ENCODE results near the gene PSG7. TPM values are rescaled to one million over a fixed set of nuclear protein-coding genes. Genes with fewer than 3 reads are reported as not detected.
"Not testable (repeated sequence)": the region's sequence is repeated elsewhere in the genome, so short reads cannot be mapped to it uniquely, and the experiment has no call there.

The PSG7 gene
- not detected for total RNA-seq
- polyA plus RNA-seq = not detected
- long read RNA-seq, donor 1, partial matches to known transcripts = 0 of 1 reads
- long read RNA-seq, donor 1, other reads (novel, unspliced or antisense) = 1 of 1 reads
- long read RNA-seq, donor 2 = 0 reads
- long read RNA-seq, donor 3 = 0 reads

DNA sequence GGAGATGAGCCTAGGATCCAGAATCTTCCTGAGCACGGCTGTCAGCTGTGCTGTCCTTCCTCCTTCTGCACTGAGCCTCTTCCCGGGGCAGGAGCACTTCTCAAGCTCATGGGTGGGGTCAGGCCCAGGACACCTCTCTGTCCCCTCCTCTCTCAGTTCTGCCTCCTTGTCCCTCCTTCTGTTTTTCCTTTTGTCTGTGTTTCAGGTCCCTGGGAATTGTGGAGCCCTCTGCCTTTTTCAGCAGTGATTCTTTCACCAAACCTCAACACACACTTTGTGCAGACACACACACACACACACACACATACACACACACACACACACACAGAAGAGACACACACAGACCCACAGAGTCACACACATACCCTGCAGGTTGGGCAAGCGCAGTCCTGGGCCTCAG lies at the start of gene PSG7:
Gene PSG7 (minus strand): TSS at position 101 of the 400 bp plus-strand sequence. CDS start 131 bp downstream, outside the sequence.
- H3K9me3 ChIP-seq; ATAC-seq; H3K27ac ChIP-seq; H3K36me3 ChIP-seq; H3K4me3 ChIP-seq; H3K4me1 ChIP-seq; DNase-seq; intact Hi-C loops (cut with DNase I): not testable (repeated sequence)
- WGBS, 2 donors = 76 to 82% methylated on average over 3 of the region's 3 CpGs
- peaks cover 0 to 11% (median 0%) of the 10 kb centered on the region in 7 donors for H3K27me3 ChIP-seq

- TF ChIP-seq CTCF (IDR thresholded peaks at IDR 0.05) = no peak
- Histone ChIP-seq H3K36me3 (no peaks in the 10 kb centered on the region), H3K4me1 (no peaks in the 10 kb centered on the region), H3K9me3 (no peaks in the 10 kb centered on the region), H3K27ac (no peak overlapping the region), H3K27me3 (no peaks in the 10 kb centered on the region), H3K4me3 (no peak overlapping the region)
- WGBS, 2 donors = 58 to 67% methylated on average over 4 of the region's 4 CpGs
- DNase-seq (no peak), ATAC-seq (no peak)
- intact Hi-C loops (cut with DNase I) = no loop called here
Observed at GRCh38 chr19:42985588-42985987, 48.6 kb upstream of the PSG7 start.

DNA sequence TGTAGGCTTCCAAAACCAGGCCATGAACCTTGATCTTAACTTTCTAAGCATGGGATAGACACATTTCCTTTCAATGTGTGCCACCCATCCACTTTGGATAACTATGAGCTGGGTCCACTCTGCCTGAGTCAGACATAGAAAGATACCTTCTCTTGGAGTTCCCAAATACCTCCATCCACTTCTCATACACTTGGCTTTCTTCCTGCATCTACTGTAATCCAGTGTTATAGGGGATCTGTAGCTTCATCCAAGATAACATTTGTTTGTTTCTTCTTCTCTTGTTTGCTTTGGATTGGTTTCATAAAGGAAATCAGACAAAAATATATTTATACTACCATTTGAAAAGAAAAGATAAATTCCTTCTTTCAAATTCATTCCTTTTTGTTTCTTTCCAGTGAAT lies 45.1 kb upstream of the PSG7 start:
- H3K27ac ChIP-seq; DNase-seq; intact Hi-C loops (cut with DNase I); H3K4me3 ChIP-seq; H3K9me3 ChIP-seq; H3K36me3 ChIP-seq; H3K4me1 ChIP-seq; ATAC-seq; H3K27me3 ChIP-seq: not testable (repeated sequence)

DNA sequence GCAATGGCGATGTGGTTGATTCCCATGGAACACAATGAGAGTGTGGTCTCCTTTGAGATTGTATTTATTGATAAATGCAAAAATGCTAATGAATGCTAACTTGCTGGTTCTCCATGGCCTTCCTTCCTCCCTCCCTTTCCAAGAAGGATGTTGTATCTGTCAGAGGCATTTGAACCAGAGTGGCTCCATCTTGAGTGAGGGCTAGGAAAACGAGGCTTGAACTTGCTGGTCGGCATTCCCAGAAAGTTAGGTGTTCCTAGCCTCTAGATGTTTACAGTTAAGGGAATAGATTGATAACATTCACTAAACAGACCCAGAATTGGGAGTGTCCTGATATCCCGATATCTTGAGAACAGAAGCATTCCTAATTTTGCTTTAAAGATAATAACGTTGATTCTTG lies 34.4 kb upstream of the PSG7 start:
- H3K4me1 ChIP-seq; H3K9me3 ChIP-seq; DNase-seq; H3K36me3 ChIP-seq; ATAC-seq; intact Hi-C loops (cut with DNase I); H3K27ac ChIP-seq; H3K27me3 ChIP-seq; H3K4me3 ChIP-seq: not testable (repeated sequence)
- WGBS, 2 donors = 87 to 93% methylated on average over 5 of the region's 5 CpGs

- no peak overlapping the region for H3K27ac ChIP-seq
- no peak overlapping the region for H3K4me3 ChIP-seq
- TF ChIP-seq CTCF (IDR thresholded peaks at IDR 0.05) = no peak
- DNase-seq (no peak), ATAC-seq (no peak)
- intact Hi-C loops (cut with DNase I) = no loop called here
- WGBS, 2 donors = 80 to 82% methylated on average over 2 of the region's 2 CpGs
- no peaks in the 10 kb centered on the region for H3K9me3 ChIP-seq
- H3K36me3 ChIP-seq = no peaks in the 10 kb centered on the region
- no peaks in the 10 kb centered on the region for H3K27me3 ChIP-seq
- no peaks in the 10 kb centered on the region for H3K4me1 ChIP-seq
Observed at GRCh38 chr19:42965176-42965575, 28.2 kb upstream of the PSG7 start.

- TF ChIP-seq CTCF (IDR thresholded peaks at IDR 0.05) = no peak
- Histone ChIP-seq H3K9me3 (no peaks in the 10 kb centered on the region), H3K4me3 (no peak overlapping the region), H3K4me1 (no peaks in the 10 kb centered on the region), H3K27me3 (no peaks in the 10 kb centered on the region), H3K36me3 (no peaks in the 10 kb centered on the region), H3K27ac (no peak overlapping the region)
- intact Hi-C loops (cut with DNase I) = no loop called here
- ATAC-seq = no peak
- WGBS, 2 donors = 86 to 89% methylated on average over 6 of the region's 6 CpGs
- DNase-seq = no peak
Observed at GRCh38 chr19:42961119-42961518, 24.1 kb upstream of the PSG7 start.

GRCh38 chr19:42952126-42952525 lies 15.1 kb upstream of the PSG7 start:
- H3K4me3 ChIP-seq; intact Hi-C loops (cut with DNase I); ATAC-seq; H3K9me3 ChIP-seq; H3K27me3 ChIP-seq; H3K36me3 ChIP-seq; H3K27ac ChIP-seq; DNase-seq; H3K4me1 ChIP-seq: not testable (repeated sequence)
- WGBS, 2 donors = 60 to 62% methylated on average over 4 of the region's 4 CpGs

DNA sequence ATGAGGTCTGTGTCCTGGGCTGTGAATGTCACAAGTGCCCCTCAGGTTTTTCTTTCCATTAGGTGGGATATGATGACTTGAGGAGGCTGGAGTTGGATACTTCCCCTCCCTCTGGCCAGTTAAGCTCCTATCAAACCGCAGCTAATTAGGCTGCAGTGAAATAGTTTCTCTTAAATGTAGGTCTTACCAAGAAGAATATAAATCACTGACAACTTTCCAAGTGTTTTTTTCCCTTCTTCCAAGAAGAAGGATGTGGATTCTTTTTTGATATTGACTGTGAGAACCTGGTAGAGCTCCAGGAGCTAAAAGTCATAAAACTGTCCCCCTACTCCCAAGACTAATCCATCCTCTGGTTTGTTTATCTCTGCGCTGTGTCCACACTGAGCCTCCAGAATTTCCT lies 14.5 kb upstream of the PSG7 start:
- H3K36me3 ChIP-seq; H3K9me3 ChIP-seq; H3K27me3 ChIP-seq; DNase-seq; H3K4me3 ChIP-seq; H3K27ac ChIP-seq; ATAC-seq; H3K4me1 ChIP-seq; intact Hi-C loops (cut with DNase I): not testable (repeated sequence)
- 74 to 77% methylated on average over 2 of the region's 2 CpGs for WGBS, 2 donors

Measured in heart right ventricle (tissue), 16 donors.